Measurements from ENCODE around the gene GRID2.

GRID2 gene

DNA sequence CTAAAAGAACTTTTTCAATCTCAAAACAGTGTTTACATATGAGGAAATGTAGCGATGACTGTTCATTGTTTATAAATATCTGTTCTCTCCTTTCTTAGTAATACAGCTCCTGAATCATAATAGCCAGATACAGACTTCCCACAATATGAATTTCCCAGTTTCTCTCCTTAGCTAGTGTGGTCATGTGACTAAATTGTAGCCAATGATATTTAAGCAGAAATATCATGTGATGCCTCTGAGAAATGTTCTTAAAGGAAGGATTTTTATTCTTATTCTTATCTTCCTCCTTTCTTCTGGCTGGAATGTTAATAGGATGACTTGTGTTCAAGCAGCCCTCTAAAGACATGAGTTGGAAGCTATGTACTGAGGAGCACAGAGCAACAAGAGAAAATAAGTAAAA is 1141.1 kb downstream of the GRID2 start:
- DNase-seq, result no peak

DNA sequence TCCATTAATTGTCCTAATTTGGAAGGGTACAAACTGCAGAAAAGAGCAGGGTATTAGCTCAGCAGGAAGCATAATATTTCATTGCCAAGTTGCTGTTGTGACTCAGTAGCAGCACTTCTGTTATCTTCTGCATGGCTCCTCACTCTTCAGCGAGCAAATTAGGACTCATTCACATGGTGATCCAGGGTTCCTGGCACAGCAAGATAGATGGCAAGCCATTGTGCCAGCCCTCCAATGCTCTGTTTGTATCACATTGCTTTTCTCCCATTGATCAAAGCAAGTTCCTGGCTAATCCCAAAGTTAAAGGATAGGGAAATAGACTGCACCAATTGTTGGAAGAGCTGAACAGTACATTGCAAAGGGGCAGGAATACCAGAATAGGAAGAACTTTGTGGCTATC is 1142.3 kb downstream of the GRID2 start:
- no peak for DNase-seq

- DNase-seq, result no peak
Measured at GRCh38 chr4:93448691-93449293, 1145.0 kb downstream of the GRID2 start.

DNA sequence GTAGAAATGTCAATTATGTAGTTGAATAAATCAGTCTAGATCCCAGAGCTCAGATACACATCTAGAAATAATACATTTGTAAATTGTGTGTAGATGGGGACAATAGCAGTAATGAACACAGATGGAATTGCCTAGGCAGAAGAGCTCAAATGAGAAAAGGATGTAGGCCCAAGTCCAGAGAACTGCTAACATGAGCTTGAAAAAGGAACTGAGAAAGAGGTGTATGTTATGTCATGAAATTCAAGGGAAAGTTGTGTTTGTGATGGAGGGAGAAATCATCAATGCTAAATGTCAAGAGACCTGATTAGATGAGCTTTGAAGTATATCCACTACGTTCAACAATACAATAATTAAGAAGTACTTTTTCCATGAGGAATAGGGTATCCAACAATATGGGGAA is 1148.2 kb downstream of the GRID2 start:
- DNase-seq, result no peak

- DNase-seq, result no peak
Measured at GRCh38 chr4:93461541-93461940, 1157.8 kb downstream of the GRID2 start.

- no peak for DNase-seq
Measured at GRCh38 chr4:93466446-93466845, 1162.7 kb downstream of the GRID2 start.

- DNase-seq, result no peak
Measured at GRCh38 chr4:93467484-93468155, 1163.9 kb downstream of the GRID2 start.

GRCh38 chr4:93469560-93469959 is 1165.8 kb downstream of the GRID2 start:
- DNase-seq, result no peak

GRCh38 chr4:93475730-93476129 is 1172.0 kb downstream of the GRID2 start:
- DNase-seq, result no peak

DNA sequence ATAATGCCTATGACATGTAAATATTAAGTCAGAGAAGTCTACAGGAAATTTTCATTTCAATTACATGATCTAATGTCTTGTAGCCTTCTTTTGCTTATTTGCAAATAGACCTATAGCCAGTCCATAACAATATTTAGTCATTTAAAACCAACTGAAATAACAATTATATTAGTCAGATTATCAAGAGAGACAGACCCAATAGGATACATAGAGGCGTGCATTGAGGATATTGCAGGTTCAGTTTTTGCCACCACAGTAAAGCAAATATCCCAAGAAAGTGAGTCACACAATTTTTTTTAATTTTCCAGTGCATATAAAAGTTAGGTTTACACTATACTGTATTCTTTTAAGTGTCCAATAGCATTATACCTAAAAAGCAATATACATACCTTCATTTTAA is 1175.0 kb downstream of the GRID2 start:
- no peak for DNase-seq

GRCh38 chr4:93480452-93480851 is 1176.7 kb downstream of the GRID2 start:
- no peak for DNase-seq

- DNase-seq, result peak; percentile 70
Measured at GRCh38 chr4:93495346-93495745, 1191.6 kb downstream of the GRID2 start.

DNA sequence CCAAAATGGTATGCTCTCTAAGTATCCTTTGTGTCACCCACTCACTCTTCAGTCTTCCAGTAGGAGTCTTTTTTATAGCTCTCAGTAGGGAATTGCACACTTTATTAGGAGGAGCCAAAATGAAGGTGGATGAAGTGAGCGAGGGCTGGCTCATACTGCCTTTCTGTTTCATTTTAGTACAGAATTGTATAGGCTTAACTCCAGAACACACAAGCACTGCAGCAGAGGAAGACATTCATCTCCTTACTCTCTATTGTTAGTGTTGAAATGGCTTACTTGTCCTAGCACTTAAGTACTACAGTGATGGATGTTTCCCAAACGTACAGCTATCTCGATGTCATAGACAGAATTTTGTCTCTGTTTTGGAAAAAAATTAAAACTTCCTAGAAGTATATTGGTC is 1197.5 kb downstream of the GRID2 start:
- no peak for DNase-seq

DNA sequence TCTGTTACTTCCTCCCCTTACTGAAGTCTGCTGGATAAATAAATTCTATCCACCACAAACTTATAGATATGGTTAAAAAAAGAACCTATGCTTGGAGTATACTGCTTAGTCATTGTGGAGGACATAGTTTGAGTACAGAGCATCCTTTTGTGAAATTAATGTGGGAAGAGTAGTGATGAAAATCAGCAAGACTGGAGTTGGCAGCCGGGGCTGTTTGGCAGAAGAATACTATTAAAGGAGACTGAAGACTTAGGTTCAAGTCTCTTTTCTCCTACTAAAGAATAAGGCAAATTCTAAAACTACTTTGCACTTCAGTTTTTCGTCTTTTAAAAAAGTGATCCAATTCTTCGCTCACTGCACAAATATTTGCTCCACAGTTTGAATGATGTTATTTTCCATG is 1198.2 kb downstream of the GRID2 start:
- no peak for DNase-seq

GRCh38 chr4:93502991-93503390 is 1199.2 kb downstream of the GRID2 start:
- no peak for DNase-seq

DNA sequence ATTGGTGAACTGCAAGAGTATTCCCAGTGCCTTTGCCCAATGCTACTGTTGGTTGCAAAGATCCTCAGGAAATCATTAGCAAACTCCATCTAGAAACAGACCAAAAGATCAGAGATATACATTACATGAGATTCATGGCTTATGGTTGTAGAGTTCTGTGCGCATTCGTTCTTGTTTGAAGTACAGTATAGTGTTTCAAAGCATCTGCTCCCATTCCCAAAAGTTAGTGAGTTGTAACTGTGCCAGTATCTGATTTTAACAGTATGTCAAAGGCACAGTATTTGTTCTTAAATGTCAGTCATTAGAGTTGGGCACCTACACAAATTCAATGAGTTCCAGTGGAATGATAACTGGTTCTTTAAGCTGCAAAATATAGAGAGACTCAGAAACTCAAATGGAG is 1210.1 kb downstream of the GRID2 start:
- DNase-seq, result peak; percentile 91

DNA sequence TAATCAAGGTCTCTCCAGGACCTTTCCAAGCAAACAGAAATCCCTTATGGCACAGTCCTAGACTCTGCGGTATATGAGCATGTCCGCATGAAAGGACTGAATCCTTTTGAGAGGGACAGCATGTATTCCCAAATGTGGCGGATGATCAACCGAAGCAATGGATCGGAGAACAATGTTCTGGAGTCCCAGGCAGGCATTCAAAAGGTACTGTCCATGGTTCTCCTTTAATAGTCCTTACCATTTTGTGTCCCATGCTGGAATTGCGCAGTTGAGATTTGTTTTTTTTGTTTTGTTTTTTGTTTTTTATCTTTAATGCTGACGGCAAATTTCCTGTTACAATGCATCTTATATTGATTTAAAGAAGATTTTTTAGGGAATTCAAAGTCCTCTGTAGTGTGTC is 1211.4 kb downstream of the GRID2 start:
- DNase-seq, result no peak

- DNase-seq, result peak; percentile 28
Measured at GRCh38 chr4:93529692-93530372, 1226.1 kb downstream of the GRID2 start.

- peak; percentile 24 for DNase-seq
Measured at GRCh38 chr4:93532234-93532633, 1228.5 kb downstream of the GRID2 start.

- DNase-seq, result no peak
Measured at GRCh38 chr4:93540562-93540961, 1236.8 kb downstream of the GRID2 start.

GRCh38 chr4:93561842-93562241 is 1258.1 kb downstream of the GRID2 start:
- no peak for DNase-seq

GRCh38 chr4:93568758-93569157 is 1265.0 kb downstream of the GRID2 start:
- no peak for DNase-seq

GRCh38 chr4:93573285-93573684 is 1269.5 kb downstream of the GRID2 start:
- DNase-seq, result no peak

DNA sequence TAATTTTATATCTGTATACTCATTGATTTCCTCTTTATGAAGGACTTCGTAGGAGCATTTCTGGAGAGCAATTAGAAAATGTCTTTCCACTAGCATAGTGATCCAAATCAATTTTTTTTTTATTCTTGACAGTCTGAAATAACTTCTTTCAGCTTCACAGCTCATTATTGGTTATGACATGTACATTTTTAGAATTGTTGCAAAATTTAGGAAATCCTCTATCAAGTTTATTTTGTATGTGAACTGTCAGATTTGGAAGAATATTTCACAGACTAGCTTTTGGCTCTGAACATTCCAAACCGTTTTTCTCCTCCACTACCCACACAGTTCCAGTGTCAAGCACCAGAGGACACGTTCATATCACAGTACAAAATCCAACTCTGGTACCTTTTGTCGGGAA is 1275.2 kb downstream of the GRID2 start:
- no peak for DNase-seq

GRCh38 chr4:93605163-93605562 is 1301.4 kb downstream of the GRID2 start:
- no peak for DNase-seq
